NCI-H774 (cell line): ENCODE data around the gene RANBP3.
"Not testable (repeated sequence)": the region's sequence is repeated elsewhere in the genome, so short reads cannot be mapped to it uniquely, and the experiment has no call there.

Source experiments
- DNase-seq: peaks from one replicate; lab custom pipeline; 2025; lab: John Stamatoyannopoulos, UW

The RANBP3 gene

DNA sequence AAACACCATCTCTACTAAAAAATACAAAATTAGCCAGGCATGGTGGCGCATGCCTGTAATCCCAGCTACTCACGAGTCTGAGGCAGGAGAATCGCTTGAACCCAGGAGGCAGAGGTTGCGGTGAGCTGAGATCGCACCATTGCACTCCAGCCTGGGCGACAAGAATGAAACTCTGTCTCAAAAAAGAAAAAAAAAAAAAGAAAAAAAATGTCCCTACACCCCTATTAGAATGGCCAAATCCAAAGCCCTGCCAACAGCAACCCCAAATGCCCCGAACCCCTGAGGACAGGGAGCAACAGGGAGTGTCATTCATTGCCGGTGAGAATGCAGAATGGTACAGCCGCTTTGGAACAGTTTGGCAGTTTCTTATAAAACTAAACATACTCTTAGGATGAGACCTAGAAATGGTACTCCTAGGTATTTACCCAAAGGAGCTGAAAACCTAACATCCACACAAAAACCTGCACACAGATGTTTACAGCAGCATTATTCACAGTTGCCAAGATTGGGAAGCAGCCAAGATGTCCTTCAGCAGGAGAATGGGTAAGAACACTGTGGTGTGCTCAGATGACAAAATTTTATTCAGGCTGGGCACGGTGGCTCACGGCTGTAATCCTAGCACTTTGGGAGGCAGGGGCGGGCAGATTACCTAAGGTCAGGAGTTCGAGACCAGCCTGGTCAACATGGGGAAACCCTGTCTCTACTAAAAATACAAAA is 94.6 kb downstream of the RANBP3 start:
- not testable (repeated sequence) for DNase-seq

DNA sequence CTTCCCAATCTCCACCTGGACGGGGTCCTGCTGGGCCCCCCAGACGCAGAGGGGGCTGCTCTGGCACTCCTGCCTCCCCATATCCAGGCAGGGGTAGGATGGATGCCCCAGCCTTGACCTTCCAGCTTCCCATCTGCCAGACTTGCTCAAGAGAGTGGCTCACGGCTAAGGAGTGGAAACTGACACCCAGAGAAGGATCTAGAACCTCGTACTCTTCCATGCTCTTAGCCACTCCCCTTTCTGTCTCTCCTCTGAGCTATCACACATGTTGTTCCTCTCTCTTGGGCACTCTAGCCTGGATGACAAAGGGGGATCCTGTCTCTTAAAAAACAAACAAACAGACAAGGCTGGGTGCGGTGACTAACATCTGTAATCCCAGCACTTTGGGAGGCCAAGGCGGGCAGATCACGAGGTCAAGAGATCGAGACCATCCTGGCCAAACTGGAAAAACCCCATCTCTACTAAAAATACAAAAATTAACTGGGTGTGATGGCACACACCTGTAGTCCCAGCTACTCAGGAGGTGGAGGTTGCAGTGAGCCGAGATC is 95.4 kb downstream of the RANBP3 start:
- DNase-seq: no peak

DNA sequence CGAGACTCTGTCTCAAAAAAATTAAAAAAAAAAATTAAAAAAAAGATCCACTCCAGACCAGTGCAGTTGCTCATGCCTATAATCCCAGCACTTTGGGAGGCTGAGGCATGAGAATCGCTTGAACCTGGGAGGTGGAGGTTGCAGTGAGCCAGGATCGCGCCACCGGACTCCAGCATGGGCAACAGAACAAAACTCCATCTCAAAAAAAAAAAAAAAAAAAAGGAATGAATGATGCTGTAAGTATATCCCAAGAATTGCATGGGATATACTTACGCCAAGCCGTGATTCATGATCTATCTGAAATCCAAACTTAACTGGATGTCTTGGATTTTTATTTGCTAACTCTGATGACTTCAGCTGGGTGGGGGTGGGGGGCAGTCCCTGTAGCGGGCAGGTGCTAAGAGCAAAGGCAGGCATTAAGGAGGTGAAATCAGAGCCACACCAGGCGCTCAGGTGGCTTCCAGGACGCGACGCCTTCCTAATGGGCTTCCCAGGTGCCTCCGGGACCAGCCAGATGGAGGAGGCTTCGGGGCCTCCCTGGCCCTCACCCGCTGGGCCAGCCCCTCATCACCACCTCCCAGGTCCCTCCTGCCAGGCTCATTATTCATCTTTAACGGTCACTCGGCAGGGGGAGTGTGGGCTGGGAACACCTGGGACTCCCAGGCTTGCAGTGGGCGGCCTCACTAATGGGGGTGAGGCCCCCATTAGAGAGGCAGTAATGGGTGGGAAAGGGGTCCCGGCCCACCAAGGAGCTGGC is 96.2 kb downstream of the RANBP3 start:
- no peak for DNase-seq

DNA sequence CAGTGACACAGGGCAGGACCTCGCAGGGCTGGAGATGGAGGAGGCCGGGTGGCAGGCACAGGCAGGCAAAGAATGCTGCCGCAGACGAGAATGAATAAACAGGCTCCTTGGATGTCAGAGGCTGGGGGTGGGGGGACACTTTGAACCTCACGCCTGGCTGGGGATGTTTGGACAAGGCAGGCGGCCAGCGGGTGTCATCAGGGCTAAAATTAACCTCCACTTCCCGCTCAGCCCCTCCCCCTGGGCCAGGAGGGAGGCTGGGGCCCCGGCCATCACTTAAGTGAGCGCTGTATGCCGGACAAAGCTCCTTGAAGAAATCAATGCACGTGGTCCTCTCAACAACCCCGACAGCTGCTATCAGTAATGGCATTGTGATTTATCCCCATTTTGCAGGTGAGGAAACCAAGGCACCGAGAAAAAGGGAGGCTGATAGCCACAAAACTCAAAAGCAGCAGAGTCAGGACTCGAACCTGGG is 97.3 kb downstream of the RANBP3 start:
- no peak for DNase-seq

DNA sequence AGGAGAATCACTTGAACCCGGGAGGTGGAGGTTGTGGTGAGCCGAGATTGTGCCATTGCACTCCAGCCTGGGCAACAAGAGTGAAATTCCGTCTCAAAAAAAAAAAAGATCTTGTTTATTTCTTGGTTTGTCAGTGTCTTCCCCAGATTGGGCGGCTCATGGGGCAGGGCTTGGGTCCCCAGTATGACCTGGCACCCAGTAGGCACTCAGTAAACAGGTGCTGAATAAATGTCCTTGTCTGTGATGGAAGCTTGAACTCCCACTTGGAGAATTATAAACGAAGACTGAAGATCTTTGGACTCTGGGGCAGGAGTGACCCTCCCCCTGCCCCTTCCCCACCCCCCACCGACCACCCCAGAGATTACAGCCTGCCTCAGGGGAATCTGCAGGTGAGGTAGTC is 97.7 kb downstream of the RANBP3 start:
- DNase-seq: no peak

DNA sequence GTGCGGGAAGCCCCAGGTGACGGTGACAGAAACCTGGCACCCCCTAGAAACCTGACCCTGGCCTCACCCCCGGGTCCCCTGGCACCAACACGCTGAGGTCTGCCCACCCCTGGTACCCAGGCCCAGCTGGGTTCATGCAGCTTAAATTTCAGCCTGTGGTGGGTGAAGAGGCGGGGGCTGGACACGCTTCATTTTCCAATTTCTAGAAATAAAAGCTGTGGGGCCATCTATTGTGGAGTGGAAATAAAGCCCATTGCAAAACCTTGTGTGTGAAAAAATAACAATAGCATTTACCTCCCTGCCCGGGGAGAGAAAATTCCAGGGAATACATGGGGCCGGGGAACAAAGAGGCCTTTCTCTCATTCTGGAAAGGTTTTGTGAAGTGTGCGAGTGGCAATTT is 100.1 kb downstream of the RANBP3 start:
- no peak for DNase-seq

DNA sequence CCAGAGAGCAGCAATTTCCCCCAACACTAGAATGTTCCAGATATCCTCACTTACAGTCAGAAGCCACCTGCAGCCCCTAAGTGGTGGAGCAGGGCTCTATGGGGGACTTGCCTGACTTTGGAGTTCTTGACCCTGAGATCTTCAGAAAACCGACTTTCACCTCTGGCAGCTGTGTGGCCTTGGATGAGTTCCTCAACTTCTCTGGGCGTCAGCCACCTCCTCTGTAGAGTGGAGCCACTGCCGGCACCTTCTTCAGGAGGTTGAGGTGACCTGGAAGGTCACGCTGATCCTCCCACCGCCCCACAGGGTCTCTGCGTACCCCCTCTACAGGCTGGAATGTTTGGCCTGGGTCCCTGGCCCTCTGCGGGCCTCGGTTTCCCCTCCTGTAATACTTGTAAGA is 100.5 kb downstream of the RANBP3 start:
- DNase-seq: no peak

DNA sequence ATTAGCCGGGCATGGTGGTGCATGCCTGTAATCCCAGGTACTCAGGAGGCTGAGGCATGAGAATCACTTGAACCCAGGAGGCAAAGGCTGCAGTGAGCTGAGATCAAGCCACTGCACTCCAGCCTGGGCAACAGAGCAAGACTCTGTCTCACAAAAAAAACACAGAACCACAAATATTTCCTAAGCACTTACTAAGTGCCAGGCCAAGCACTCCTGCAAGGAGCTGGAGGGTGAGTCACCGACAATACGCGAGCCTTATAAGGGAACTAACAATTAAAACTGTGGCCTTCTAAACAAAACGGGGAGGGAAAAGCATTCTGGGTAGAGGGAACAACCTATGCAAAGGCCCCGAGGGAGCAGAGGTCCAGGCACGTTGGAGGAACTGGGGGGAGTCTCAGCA is 103.4 kb downstream of the RANBP3 start:
- not testable (repeated sequence) for DNase-seq

DNA sequence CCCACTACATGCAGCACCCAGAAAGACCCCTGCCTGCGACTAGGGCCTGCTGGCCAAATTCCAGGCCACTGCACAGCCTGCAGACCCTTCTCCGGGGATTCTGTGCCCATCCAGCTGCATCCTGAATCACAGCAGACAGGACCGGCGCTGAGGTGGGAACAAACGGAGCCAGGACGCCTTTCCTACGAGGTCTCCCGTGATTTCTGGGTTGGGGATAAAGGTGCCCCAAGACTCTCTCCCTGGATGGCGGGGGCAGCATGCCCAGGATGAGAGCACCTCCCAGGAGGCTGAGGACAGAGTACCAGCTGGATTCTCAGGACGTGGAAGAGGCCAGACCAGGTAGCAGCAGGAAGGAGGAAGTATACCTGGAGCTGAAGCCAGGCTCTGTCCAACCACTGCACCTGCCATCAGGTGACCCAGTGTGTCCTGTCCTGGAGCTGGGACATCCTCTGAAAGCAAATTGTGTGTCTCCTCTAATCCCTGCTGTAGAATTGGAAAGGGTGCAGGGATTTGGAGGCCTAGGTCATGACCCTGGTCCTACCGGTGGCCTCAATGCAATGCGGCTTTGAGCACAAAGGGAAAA is 104.2 kb downstream of the RANBP3 start:
- DNase-seq: no peak

DNA sequence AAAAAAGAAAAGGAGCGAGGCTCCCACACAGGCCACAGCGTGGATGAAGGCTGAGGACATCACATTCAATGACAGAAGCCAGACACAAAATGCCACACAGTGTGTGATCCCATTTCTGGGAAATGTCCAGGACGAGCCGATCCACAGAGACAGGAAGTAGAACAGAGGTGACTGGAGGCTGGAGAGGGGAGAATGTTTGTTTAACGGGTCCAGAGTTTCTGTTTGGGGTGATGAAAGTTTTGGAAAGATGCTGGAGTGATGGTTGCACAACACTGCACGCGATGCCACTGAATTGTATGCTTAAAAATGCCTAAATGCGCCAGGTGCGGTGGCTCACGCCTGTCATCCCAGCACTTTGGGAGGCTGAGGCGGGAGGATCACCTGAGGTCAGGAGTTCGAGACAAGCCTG is 107.0 kb downstream of the RANBP3 start:
- no peak for DNase-seq

DNA sequence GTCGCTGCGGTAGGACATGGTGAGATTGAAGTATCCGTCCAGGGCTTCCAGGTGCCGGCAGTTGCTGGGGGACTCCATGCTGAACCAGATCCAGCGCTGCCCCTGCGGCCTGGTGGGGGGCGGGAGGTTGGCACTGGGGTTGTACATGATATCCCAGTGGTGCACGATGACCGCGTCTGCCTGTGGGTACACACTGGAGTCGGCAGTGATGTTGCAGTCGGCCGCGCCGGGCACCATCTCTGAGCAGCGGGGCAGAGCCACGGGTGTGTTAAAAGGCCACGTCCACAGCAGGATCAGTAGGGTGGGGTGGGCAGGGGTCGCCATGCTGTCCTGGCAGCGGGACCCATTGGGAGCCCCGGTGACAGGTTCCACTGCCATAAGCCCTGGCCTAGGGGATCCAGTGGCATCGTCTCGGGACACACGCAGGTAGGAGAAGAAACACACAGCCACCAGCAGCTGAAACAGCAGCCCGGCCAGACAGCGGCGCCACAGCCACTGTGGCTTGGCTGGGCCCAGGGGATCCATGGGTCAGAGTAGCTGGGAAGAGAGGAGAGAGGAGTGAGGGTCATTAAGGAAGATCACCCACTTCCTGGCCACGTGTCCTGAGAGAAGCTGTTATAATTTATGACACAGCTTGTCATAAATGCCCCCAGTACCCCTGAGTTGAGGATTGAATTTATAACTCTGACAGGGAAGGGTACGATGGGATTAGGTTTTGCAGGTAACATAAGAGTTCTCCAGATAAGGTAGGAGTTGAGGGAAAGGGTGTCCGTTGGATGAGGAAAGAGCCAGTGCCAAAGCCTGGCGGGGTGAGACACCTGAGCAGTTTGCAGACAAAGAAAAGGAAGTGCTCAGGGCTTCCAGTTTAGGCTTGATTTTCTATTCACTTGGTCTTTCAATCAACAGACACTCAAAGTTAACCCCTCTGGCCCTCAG is 110.5 kb downstream of the RANBP3 start:
- no peak for DNase-seq
